Chondrocyte (in vitro differentiated cells): ENCODE measurements around the gene PRICKLE2. TPM values are rescaled to one million over a fixed set of nuclear protein-coding genes. Genes with fewer than 3 reads are reported as not detected.

Source experiments
- DNase-seq: peaks from one replicate; pipeline ENCODE4 v3.0.0; 2021; ENCODE audit warnings: mixed read lengths, low spot score
- H3K27ac Mint-ChIP-seq: one replicate; pipeline ENCODE4 v1.8.0; 2021; ENCODE audit warnings: mild to moderate bottlenecking, moderate library complexity, mixed read lengths; ENCODE audit not compliant: unreplicated experiment
- H3K27me3 Mint-ChIP-seq: 2 replicates; pipeline ENCODE4 v1.8.0; 2021; ENCODE audit warnings: low read depth, mixed read lengths
- H3K36me3 Mint-ChIP-seq: 2 replicates; pipeline ENCODE4 v1.8.0; 2021; ENCODE audit warnings: low read depth, mixed read lengths
- H3K4me1 Mint-ChIP-seq: 2 replicates; pipeline ENCODE4 v1.8.0; 2021; ENCODE audit warnings: low read depth, mild to moderate bottlenecking, mixed read lengths
- H3K4me3 Mint-ChIP-seq: one replicate; pipeline ENCODE4 v1.8.0; 2021; ENCODE audit warnings: mild to moderate bottlenecking, moderate library complexity, mixed read lengths; ENCODE audit not compliant: unreplicated experiment
- H3K9me3 Mint-ChIP-seq: 2 replicates; pipeline ENCODE4 v1.8.0; 2021; ENCODE audit warnings: low read depth, mixed read lengths
- total RNA-seq: library from RNA; stranded (reverse); gene quantifications from 3 replicates; pipeline ENCODE4 v1.2.1, GENCODE V29; 2021
- TF ChIP-seq, protein P1 (sequence below): fragments of 200-600 bp; sonication (generic); IDR thresholded peaks from 2 replicates; pipeline ENCODE4 v1.5.0; 2021; ENCODE audit warnings: antibody characterized with exemption, mild to moderate bottlenecking, moderate library complexity

PRICKLE2 gene
- total RNA-seq, 1 donor from 2014 or later = 48.2 TPM

GRCh38 chr3:64082411-64082810, 142.9 kb downstream of the PRICKLE2 start:
- peaks cover 2% of the 10 kb centered on the region for H3K36me3 Mint-ChIP-seq
- no peak overlapping the region for H3K4me3 Mint-ChIP-seq
- peaks cover 9% of the 10 kb centered on the region for H3K9me3 Mint-ChIP-seq
- H3K4me1 Mint-ChIP-seq = peaks cover 10% of the 10 kb centered on the region
- H3K27me3 Mint-ChIP-seq = no peaks in the 10 kb centered on the region
- H3K27ac Mint-ChIP-seq = no peak overlapping the region
- TF ChIP-seq, protein P1, sequence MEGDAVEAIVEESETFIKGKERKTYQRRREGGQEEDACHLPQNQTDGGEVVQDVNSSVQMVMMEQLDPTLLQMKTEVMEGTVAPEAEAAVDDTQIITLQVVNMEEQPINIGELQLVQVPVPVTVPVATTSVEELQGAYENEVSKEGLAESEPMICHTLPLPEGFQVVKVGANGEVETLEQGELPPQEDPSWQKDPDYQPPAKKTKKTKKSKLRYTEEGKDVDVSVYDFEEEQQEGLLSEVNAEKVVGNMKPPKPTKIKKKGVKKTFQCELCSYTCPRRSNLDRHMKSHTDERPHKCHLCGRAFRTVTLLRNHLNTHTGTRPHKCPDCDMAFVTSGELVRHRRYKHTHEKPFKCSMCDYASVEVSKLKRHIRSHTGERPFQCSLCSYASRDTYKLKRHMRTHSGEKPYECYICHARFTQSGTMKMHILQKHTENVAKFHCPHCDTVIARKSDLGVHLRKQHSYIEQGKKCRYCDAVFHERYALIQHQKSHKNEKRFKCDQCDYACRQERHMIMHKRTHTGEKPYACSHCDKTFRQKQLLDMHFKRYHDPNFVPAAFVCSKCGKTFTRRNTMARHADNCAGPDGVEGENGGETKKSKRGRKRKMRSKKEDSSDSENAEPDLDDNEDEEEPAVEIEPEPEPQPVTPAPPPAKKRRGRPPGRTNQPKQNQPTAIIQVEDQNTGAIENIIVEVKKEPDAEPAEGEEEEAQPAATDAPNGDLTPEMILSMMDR = no peak
- DNase-seq = no peak

DNA sequence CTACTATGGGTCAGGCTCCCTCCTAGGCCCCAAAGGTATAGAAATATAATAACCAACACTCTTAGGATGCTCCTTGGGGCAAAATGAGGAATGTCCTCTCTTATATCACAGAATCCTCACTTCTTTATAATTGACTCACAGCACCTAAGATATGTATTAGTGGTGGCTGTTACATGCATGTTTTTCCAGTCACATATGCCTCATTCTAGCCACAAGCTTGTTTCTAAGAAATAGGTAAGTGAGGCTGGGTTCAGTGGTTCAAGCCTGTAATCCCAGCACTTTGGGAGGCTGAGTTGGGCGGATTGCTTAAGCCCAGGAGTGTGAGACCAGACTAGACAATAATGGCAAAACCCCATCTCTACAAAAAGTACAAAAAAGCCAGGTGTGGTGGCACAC, 144.0 kb downstream of the PRICKLE2 start:
- H3K4me3 Mint-ChIP-seq = no peak overlapping the region
- H3K27ac Mint-ChIP-seq = no peak overlapping the region
- peaks cover 2% of the 10 kb centered on the region for H3K36me3 Mint-ChIP-seq
- H3K27me3 Mint-ChIP-seq = no peaks in the 10 kb centered on the region
- peaks cover under 1% of the 10 kb centered on the region for H3K4me1 Mint-ChIP-seq
- TF ChIP-seq, protein P1 = no peak
- H3K9me3 Mint-ChIP-seq = peaks cover 9% of the 10 kb centered on the region
- DNase-seq = no peak

GRCh38 chr3:64080616-64081234, 144.5 kb downstream of the PRICKLE2 start:
- H3K4me1 Mint-ChIP-seq = no peaks in the 10 kb centered on the region
- peaks cover 2% of the 10 kb centered on the region for H3K36me3 Mint-ChIP-seq
- H3K27ac Mint-ChIP-seq = no peak overlapping the region
- no peaks in the 10 kb centered on the region for H3K27me3 Mint-ChIP-seq
- TF ChIP-seq, protein P1 = no peak
- no peak for DNase-seq
- peaks cover 9% of the 10 kb centered on the region for H3K9me3 Mint-ChIP-seq
- H3K4me3 Mint-ChIP-seq = no peak overlapping the region

- Mint-ChIP-seq H3K36me3 (peaks cover 1% of the 10 kb centered on the region), H3K4me1 (no peaks in the 10 kb centered on the region), H3K27ac (no peak overlapping the region), H3K27me3 (no peaks in the 10 kb centered on the region), H3K9me3 (peaks cover 6% of the 10 kb centered on the region), H3K4me3 (no peak overlapping the region)
- no peak for DNase-seq
- TF ChIP-seq, protein P1 = no peak
Observed at GRCh38 chr3:64079369-64080150, 145.7 kb downstream of the PRICKLE2 start.

DNA sequence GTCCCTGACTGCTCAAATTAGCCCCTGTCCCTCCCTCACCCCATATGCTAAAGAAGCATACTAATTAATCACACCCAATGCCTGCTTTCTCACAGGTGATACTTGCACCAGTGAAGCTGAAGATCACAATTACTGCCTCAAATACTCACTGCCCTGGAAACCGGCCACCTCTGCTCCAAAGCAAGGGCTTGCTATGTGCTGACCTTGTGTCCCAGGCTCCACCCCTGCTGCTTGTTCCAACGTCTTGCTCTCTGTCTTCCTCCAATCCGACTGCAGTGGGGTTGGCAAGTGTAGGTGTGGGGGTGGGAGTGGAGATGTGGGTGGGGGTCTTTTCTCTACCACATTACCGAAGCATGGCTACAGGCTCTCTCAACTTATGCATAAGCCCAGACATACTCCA, 146.3 kb downstream of the PRICKLE2 start:
- no peak overlapping the region for H3K27ac Mint-ChIP-seq
- H3K36me3 Mint-ChIP-seq = no peaks in the 10 kb centered on the region

More for the DNA sequence above, 146.3 kb downstream of the PRICKLE2 start:
- TF ChIP-seq, protein P1 = no peak
- H3K27me3 Mint-ChIP-seq = no peaks in the 10 kb centered on the region
- H3K9me3 Mint-ChIP-seq = peaks cover 2% of the 10 kb centered on the region
- DNase-seq = no peak
- no peaks in the 10 kb centered on the region for H3K4me1 Mint-ChIP-seq
- no peak overlapping the region for H3K4me3 Mint-ChIP-seq
